ENCODE results near the gene INKA2.

DNA sequence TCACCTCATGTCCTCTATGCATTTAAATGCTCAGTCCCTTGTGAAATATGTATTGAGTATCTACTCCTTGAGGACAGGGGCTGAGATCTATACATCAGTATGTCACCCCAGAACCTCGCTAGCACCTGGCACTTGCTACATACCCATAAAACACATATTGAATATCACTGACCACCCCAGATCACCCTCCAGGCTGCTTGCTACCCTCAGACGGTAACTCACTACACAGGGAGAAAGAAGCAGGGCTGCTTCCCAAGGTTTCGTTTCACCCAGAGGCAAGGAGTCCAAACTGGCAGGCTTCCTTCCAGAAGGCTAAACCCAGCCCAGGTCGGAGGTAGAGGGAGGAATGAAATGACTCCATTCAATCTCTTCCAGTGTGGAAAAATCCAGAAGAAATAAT, 8.5 kb downstream of the INKA2 start:
- TF ChIP-seq, protein P1, sequence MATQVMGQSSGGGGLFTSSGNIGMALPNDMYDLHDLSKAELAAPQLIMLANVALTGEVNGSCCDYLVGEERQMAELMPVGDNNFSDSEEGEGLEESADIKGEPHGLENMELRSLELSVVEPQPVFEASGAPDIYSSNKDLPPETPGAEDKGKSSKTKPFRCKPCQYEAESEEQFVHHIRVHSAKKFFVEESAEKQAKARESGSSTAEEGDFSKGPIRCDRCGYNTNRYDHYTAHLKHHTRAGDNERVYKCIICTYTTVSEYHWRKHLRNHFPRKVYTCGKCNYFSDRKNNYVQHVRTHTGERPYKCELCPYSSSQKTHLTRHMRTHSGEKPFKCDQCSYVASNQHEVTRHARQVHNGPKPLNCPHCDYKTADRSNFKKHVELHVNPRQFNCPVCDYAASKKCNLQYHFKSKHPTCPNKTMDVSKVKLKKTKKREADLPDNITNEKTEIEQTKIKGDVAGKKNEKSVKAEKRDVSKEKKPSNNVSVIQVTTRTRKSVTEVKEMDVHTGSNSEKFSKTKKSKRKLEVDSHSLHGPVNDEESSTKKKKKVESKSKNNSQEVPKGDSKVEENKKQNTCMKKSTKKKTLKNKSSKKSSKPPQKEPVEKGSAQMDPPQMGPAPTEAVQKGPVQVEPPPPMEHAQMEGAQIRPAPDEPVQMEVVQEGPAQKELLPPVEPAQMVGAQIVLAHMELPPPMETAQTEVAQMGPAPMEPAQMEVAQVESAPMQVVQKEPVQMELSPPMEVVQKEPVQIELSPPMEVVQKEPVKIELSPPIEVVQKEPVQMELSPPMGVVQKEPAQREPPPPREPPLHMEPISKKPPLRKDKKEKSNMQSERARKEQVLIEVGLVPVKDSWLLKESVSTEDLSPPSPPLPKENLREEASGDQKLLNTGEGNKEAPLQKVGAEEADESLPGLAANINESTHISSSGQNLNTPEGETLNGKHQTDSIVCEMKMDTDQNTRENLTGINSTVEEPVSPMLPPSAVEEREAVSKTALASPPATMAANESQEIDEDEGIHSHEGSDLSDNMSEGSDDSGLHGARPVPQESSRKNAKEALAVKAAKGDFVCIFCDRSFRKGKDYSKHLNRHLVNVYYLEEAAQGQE (IDR thresholded peaks at IDR 0.05; ENCODE audit: insufficient read depth in 1 of 2, low read depth in 2 of 2, low read length in 1 of 2), result no peak
- TF ChIP-seq, protein P2, sequence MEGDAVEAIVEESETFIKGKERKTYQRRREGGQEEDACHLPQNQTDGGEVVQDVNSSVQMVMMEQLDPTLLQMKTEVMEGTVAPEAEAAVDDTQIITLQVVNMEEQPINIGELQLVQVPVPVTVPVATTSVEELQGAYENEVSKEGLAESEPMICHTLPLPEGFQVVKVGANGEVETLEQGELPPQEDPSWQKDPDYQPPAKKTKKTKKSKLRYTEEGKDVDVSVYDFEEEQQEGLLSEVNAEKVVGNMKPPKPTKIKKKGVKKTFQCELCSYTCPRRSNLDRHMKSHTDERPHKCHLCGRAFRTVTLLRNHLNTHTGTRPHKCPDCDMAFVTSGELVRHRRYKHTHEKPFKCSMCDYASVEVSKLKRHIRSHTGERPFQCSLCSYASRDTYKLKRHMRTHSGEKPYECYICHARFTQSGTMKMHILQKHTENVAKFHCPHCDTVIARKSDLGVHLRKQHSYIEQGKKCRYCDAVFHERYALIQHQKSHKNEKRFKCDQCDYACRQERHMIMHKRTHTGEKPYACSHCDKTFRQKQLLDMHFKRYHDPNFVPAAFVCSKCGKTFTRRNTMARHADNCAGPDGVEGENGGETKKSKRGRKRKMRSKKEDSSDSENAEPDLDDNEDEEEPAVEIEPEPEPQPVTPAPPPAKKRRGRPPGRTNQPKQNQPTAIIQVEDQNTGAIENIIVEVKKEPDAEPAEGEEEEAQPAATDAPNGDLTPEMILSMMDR (IDR thresholded peaks at IDR 0.05), result no peak
- TF ChIP-seq POLR2AphosphoS5 (IDR thresholded peaks at IDR 0.05; ENCODE audit: low read depth, low read length) (no peak), TCF7L2 (IDR thresholded peaks at IDR 0.05; ENCODE audit: low read depth, low read length) (no peak)

All from Panc1 (cell line).